Stimulated activated naive CD8-positive, alpha-beta T cell treated with anti-CD3 and anti-CD28 coated beads, Interleukin-15, amount 100 ng/mL, for 72 hours (primary cell): ENCODE measurements around the gene H6PD.
"Not testable (repeated sequence)": the region's sequence is repeated elsewhere in the genome, so short reads cannot be mapped to it uniquely, and the experiment has no call there.

Experiments used
- ATAC-seq: fragments of 150-1000 bp; cut with Tn5 transposase; 2 replicates; pipeline ENCODE4 v1.10.0; 2021; ENCODE audit warnings: mild to moderate bottlenecking, moderate library complexity
- DNase-seq, 2 donors: peaks; one replicate each; pipeline ENCODE4 v3.0.0; 2021 to 2022
- H3K27ac Mint-ChIP-seq, 2 donors: one replicate each; pipeline ENCODE4 v1.8.0; 2022; ENCODE audit warnings: mild to moderate bottlenecking in 2 of 2, mixed read lengths in 2 of 2, moderate library complexity in 2 of 2
- H3K27me3 Mint-ChIP-seq: one replicate; pipeline ENCODE4 v1.8.0; 2022; ENCODE audit warnings: mixed read lengths
- H3K4me1 Mint-ChIP-seq: one replicate; pipeline ENCODE4 v1.8.0; 2022; ENCODE audit warnings: mild to moderate bottlenecking, mixed read lengths
- H3K4me3 Mint-ChIP-seq, 2 donors: one replicate each; pipeline ENCODE4 v1.8.0; 2022; ENCODE audit warnings: mild to moderate bottlenecking in 2 of 2, mixed read lengths in 2 of 2, moderate library complexity in 1 of 2
- H3K9me3 Mint-ChIP-seq, 2 donors: one replicate each; pipeline ENCODE4 v1.8.0; 2022; ENCODE audit warnings: mixed read lengths in 2 of 2

The H6PD gene

DNA sequence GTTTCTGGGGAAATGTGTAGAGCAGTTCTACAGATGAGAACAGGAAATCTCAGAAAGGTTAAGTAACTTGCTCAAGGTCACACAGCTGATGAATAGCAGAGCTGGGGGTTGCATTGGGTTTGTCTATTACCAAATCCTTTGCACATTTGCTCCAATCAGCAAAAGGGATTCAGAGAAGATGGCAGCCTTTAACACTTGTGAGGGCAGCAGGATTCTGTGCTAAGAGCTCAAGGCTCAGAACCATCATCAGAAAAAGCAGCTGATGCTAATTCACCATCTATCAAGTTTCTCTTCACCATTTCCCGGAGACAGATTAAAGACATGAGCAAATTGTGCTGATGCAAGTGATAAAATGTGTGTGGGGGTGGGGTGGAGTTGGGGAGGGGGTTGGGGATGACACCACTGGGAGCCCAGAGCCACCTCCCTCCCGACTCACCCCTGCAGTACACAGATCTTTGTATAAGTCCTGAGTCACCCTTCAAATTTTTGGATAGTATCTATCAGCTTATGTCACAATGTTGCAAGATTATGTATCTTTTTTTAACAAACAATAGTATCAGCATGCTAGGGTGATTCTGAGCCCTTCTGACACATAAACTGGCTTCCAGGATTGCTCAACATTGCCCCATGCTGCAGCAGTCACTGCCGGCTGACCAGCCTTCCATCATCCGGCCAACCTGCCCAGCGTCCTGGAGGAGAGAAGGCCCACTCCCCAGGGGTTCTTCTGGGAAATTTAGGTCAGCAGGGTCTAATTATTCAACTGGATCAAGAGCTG, 55.3 kb downstream of the H6PD start:
- Mint-ChIP-seq H3K9me3 (peaks cover 10 to 34% of the 10 kb centered on the region in 2 donors), H3K27ac (peak overlapping the region in 1 of 2 donors; percentile 21), H3K4me3 (no peak overlapping the region), H3K4me1 (peaks cover 8% of the 10 kb centered on the region), H3K27me3 (peaks cover 7% of the 10 kb centered on the region)
- no peak for ATAC-seq
- no peak for DNase-seq

DNA sequence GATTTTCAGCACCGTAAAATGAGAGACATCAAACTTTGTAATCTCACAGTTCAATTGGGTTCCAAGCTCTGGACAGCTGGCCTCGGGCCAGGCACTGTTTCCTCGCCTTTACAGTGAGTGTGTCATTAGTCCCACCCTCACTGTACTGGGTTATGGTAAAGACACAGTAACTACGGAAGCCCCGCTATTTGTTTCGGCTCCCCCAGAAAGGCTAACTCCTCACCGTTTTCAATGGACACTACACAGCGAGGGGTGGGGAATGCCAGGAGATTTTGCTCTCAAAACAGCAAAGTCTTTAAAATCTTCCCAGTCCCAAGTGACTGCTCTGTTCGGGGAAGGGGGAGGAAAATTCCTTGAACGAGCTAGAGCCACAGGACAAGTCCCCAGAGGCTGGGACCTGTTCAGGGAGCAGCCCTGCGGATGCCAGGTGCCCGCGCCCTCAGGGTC, 57.4 kb downstream of the H6PD start:
- peak overlapping the region; percentile 24 to 29 for H3K4me3 Mint-ChIP-seq

DNA sequence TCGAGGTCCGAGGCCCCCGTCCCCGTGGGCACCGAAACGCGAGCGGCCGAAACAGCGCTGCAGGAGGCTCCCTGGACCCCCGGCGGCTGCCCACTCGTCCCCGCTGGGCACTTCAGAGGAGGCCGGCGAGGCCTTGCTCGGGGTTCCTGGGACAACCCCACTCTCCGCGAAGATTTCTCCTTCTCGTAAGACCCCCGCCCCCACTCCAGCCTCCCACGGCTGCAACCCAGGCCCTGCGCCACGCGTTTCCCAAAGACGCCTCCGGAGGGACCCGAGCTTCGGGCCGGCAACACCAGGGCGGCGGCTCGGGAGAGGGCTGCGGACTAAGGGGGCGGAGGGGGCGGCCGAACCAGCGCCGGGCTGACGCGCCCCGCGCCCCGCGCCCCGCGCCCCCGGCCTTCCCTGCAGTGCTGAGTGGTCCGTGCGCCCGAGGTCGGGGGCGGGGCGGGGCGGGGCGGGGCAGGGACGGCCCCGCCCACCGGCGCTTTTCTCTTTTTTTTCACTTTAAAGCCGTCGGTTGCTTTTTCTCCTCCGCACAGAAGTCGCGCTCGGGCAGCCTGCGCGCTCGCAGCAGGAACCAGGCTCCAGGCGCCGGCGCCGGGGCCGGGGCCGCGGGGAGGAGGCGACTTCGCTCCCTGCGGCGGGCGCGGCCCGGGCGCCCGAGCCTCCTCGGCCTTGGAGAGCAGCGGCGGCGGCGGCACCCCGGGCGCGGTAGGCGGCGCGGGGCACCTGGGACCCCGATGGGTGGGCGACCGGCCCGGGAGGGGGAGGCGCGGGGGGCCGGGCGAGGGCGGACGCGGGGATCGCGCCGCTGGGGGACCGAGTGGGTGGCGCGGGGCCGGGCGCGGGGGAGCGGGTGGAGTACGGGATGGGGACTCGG, 58.0 kb downstream of the H6PD start, which contains the start of gene SPSB1:
TSS of gene SPSB1 (plus strand) at position 534 of the 880 bp plus-strand sequence. CDS start 62,998 bp downstream, outside the sequence.
- Mint-ChIP-seq H3K9me3 (peaks cover 5 to 15% of the 10 kb centered on the region in 2 donors), H3K27me3 (peaks cover 27% of the 10 kb centered on the region), H3K4me1 (no peaks in the 10 kb centered on the region), H3K27ac (no peak within 1 kb of the TSS), H3K4me3 (peak within 1 kb of the TSS; percentile 40 to 51)
- peak; percentile 63 for ATAC-seq
- peak; percentile 47 to 58 for DNase-seq

More for the DNA sequence above, 57.4 kb downstream of the H6PD start:
- Mint-ChIP-seq H3K9me3 (peaks cover 5 to 21% of the 10 kb centered on the region in 2 donors), H3K27ac (no peak overlapping the region), H3K27me3 (peaks cover 21% of the 10 kb centered on the region), H3K4me1 (no peaks in the 10 kb centered on the region)
- ATAC-seq (no peak), DNase-seq (no peak)

DNA sequence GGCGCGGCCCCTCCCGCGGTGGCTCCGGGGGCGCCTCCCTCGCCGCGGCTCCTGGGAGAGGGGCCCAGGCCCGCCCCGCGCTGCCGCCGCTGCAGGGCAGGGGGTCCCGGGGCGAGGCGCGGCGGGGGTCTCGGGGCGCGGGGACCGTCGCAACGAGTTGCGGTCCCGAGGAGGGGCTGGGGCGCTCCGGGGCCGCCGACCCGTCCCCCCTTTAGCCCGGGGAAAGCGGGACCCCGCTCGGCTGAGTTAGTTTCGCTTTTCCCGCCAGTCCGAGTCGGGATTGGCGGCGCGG, 58.6 kb downstream of the H6PD start:
- ATAC-seq = no peak
- Mint-ChIP-seq H3K27ac (no peak overlapping the region), H3K27me3 (peaks cover 28% of the 10 kb centered on the region), H3K4me1 (no peaks in the 10 kb centered on the region), H3K4me3 (no peak overlapping the region), H3K9me3 (peaks cover 5 to 11% of the 10 kb centered on the region in 2 donors)
- DNase-seq = no peak

DNA sequence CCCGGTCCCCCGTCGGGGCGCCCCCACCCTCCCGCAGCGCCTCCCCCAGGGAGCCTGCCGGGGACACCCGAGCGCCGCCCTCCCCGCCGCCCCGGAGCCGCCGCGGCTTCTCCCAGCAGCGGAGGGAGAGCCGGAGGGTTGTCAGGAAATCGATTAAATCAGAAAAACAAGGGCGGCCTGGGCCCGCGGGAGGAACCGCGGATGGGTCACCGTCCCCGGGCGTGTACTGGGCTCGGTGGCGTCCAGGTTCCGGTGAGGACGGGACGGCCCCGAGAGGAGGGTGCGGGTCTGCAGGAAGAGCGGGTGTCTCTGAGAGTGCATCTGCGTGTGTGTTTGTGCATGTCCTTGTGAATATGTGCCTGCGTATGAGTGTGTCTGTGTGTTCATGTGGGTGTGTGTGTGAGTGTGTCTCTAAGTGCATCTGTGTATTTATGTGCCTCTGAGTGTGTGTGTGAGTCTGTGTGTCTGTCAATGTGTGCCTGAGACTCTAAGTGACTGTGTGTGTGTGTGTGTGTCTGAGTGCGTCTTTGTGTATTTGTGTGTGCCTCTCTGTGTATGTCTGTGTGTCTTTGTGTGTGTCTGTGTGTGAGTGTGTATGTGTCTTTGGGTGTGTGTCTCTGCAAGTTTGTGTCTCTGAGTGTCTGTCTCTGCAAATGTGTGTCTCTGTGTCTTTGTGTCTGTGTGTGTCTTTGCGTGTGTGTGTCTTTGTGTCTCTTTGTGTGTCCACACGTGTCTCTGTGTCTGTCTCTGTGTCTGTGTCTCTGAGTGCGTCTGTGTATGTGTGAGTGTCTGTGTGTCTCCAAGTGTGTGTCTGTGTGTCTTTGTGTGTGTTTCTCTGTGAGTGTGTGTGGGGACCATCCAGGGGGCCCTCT, 59.2 kb downstream of the H6PD start:
- DNase-seq = peak in 1 of 2 donors; percentile 31
- no peak overlapping the region for H3K4me3 Mint-ChIP-seq
- H3K27ac Mint-ChIP-seq = no peak overlapping the region
- H3K27me3 Mint-ChIP-seq = peaks cover 28% of the 10 kb centered on the region
- no peaks in the 10 kb centered on the region for H3K4me1 Mint-ChIP-seq
- peak; percentile 36 for ATAC-seq
- peaks cover 4 to 6% of the 10 kb centered on the region in 2 donors for H3K9me3 Mint-ChIP-seq

DNA sequence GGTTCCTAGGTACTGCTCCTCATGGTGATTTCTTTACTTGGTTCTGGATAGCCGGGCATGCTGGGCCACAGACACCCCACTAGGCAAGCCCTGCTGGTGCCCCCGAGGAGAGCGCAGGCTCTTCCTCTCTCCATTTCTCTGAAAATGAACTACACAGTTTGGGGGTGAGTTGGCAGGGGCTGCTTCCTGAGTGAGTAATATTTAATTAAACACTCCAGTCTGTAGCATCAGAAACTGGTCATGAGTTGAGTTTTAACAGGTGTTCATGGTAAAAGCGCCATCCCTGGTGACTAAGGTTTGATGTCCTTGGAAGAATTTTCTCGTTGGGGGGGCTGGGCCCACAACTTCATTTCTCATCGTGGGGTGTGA, 59.8 kb downstream of the H6PD start:
- Mint-ChIP-seq H3K4me1 (no peaks in the 10 kb centered on the region), H3K4me3 (no peak overlapping the region), H3K27ac (no peak overlapping the region), H3K9me3 (no peaks in the 10 kb centered on the region), H3K27me3 (peaks cover 28% of the 10 kb centered on the region)
- DNase-seq (no peak), ATAC-seq (peak; percentile 51)

DNA sequence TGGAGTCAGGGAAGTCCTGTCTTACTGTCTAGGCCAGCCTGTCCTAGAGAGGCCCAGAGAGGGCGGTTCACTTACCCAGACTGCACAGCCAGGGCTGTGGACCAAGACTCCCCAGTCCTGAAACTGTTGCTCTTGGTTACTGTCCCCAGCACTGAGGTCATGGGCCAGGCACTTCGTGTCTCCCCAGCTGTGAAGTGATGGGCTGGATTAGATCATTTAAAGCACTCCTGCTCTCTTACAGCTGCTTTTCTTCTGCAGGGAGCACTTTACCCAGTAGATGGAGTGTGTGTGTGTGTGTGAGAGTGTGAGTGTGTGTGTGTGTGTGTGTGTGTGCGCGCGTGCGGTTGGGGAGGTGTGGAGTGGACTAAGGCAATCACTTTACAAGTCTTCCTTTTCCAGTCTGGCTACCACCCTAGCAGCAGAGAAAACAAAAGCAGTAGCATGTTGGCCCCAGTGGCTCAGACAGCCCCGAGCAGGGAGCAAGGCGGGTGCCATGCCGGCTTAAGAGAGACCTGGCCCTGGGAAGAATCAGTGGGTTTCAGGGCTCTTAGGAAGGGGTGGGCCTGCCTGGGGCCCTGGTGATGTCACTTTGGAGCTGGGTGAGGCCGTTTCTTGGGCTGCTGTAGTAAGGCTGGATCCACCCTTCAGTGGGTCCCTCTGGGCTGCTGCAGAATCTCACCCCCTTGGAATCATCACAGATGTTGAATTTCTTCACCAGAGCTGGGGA, 60.5 kb downstream of the H6PD start:
- ATAC-seq (peak; percentile 51), DNase-seq (no peak)
- Mint-ChIP-seq H3K27ac (no peak overlapping the region), H3K4me1 (no peaks in the 10 kb centered on the region), H3K9me3 (no peaks in the 10 kb centered on the region), H3K27me3 (peaks cover 28% of the 10 kb centered on the region), H3K4me3 (no peak overlapping the region)

DNA sequence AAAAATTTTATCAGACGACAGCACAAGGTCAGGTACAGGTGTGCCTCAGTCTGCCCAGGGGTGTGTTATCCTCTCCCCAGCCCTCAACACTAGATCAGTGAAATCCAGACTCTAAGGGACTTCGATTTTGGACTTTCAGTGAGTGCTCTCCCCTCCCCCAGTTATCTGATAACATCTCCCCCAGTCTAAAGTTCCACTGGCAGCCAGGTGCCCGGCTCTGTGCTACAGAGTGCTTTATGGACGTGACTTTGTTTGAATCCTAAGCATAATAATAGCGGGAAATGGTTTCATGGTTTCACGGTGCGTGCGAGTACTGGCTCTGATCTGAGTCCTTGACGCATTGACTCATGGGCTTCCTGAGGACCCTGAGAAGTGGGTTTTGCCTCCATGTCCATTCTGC, 61.3 kb downstream of the H6PD start:
- H3K27me3 Mint-ChIP-seq = peaks cover 28% of the 10 kb centered on the region
- H3K27ac Mint-ChIP-seq = no peak overlapping the region
- no peak overlapping the region for H3K4me3 Mint-ChIP-seq
- no peaks in the 10 kb centered on the region for H3K4me1 Mint-ChIP-seq
- DNase-seq = no peak
- ATAC-seq = no peak
- no peaks in the 10 kb centered on the region for H3K9me3 Mint-ChIP-seq

DNA sequence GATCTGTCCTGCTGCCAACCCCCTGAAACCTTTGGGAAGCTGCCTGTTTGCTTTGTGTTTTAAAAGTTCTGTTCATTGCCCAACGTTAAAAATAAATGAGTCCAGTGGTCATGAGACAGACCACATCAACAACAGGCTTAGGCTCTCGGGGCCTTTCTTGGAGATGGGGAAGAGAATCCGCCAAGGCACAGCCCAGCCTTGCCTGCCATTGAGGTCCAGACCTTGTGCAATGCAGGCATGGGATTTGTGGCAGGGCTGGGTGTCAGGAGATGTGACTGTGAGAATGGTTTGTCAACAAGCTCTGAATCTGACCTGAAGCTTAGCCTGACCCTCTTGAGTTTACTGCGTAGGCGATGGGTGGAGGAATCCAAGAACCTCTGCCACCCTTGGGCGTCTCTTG, 62.3 kb downstream of the H6PD start:
- no peak for ATAC-seq
- H3K4me1 Mint-ChIP-seq = no peaks in the 10 kb centered on the region
- DNase-seq = no peak
- peaks cover 24% of the 10 kb centered on the region for H3K27me3 Mint-ChIP-seq
- no peak overlapping the region for H3K4me3 Mint-ChIP-seq
- H3K9me3 Mint-ChIP-seq = no peaks in the 10 kb centered on the region
- H3K27ac Mint-ChIP-seq = no peak overlapping the region

DNA sequence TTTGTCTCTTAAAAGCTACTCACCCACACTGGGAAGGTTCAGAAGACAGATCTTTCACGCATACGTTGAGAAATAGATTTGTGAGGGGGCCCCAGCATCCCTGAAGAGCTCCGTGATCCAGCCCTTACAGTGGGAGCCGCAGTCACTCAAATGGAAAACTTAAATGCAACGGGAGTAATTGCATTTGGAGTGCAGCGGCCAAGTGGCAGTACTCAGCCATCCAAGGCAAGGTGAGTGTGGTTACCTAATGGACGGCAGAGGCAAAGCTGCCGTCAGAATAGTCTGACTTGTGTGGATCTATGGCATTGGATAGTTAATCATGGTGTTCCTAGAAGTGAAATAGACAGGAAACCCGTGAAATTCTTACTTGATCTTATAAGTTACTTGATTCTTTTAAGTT, 63.3 kb downstream of the H6PD start:
- H3K27ac Mint-ChIP-seq = no peak overlapping the region
- ATAC-seq (no peak), DNase-seq (no peak)
- H3K4me1 Mint-ChIP-seq = no peaks in the 10 kb centered on the region
- H3K27me3 Mint-ChIP-seq = peaks cover 21% of the 10 kb centered on the region
- no peaks in the 10 kb centered on the region for H3K9me3 Mint-ChIP-seq
- no peak overlapping the region for H3K4me3 Mint-ChIP-seq

DNA sequence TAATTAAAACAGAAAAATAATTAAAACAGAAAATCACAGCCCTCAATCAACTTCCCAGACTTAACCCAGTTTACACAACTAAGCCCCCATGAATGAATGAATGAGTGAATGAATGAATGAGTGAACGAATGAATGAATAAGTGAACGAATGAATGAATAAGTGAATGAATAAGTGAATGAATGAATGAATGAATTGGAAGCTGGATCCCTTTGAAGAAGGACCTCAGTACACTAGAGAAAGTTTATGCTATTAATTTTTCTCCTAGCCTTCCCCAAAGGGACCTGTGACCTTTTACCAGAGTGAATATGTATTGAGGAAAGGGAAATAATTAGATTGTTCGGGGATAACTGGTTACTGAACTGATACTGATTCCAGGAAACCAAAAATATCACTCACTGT, 63.7 kb downstream of the H6PD start:
- no peaks in the 10 kb centered on the region for H3K9me3 Mint-ChIP-seq
- H3K4me1 Mint-ChIP-seq = no peaks in the 10 kb centered on the region
- DNase-seq = no peak
- no peak overlapping the region for H3K4me3 Mint-ChIP-seq
- no peak for ATAC-seq
- H3K27ac Mint-ChIP-seq = no peak overlapping the region
- H3K27me3 Mint-ChIP-seq = peaks cover 21% of the 10 kb centered on the region

DNA sequence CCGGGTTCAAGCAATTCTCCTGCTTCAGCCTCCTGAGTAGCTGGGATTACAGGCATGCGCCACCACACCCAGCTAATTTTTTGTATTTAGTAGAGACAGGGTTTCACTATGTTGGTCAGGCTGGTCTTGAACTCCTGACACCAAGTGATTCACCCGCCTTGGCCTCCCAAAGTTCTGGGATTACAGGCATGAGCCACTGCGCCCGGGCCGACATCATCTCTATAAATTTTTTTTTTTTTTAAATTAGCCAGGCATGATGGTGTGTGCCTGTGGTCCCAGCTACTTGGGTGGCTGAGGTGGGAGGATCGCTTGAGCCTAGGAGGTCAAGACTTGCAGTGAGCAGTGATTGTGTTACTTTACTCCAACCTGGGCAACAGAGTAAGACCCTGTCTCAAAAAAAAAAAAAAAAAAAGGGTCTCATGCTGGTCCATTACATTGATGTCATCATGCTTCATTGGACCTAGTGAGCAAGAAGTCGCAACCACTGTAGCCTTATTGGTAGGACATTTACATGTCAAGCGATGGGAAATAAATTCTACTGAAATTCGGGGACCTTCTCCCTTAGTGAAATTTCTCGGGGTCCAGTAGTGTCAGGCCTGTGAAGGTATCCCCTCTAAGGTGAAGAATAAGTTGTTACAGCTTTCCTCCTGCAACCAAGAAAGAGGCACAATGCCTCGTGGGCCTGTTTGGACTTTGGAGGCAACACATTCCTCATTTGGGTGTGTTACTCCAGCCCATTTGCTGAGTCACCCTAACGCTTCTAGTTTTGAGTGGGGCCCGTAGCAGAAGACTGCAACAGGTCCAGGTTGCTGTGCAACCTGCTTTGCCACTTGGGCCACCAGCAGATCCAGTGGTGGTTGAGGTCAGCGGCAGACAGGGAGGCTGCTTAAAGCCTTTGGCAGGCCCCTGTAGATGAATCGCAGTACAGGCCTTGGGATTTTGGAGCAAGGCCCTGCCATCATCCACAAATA, 65.3 kb downstream of the H6PD start:
- not testable (repeated sequence) for DNase-seq, H3K9me3 Mint-ChIP-seq, H3K27ac Mint-ChIP-seq, H3K4me1 Mint-ChIP-seq, H3K4me3 Mint-ChIP-seq, ATAC-seq
- peaks cover 21% of the 10 kb centered on the region for H3K27me3 Mint-ChIP-seq

DNA sequence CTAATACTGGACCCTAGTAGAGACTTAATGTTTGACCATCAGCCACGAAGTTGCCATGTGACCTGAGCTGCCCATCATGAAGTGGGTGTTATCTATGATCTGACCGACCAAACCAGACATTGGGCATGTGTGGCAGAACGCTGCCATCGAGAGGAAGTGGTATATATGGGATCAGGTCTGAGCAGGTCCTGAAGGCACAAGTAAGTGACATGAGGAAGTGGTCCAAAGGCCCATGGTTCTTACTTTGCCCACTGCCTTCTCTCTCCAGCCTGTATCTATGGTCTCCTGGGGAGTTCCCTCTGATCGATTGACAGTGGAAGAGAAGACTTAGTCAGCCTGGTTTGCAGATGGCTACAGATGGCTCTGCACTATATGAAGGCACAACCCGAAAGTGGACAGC, 66.0 kb downstream of the H6PD start:
- Mint-ChIP-seq H3K27me3 (peaks cover 23% of the 10 kb centered on the region), H3K27ac (peak overlapping the region in 1 of 2 donors; percentile 45), H3K4me3 (no peak overlapping the region), H3K9me3 (no peaks in the 10 kb centered on the region), H3K4me1 (no peaks in the 10 kb centered on the region)
- no peak for ATAC-seq
- no peak for DNase-seq
